OCI-LY7 (cell line): ENCODE data around the gene TOR2A. TPM values are rescaled to one million over a fixed set of nuclear protein-coding genes. Genes with fewer than 3 reads are reported as not detected.

Experiments used
- BruUV-seq: library from RNA; stranded (reverse); fragments of 400-500 nt; replicated peaks from 2 replicates; lab custom pipeline; 2021; lab: Mats Ljungman, UMichigan
- CTCF ChIA-PET: fragments of 300-600 bp; sonication (Branson Sonifier 250); formaldehyde crosslinking; loops from one replicate; lab custom pipeline; 2022; ENCODE audit warnings: antibody characterized with exemption; ENCODE audit not compliant: unreplicated experiment; lab: Charles Lee
- POLR2A ChIA-PET: fragments of 300-600 bp; sonication (Branson Sonifier 250); formaldehyde crosslinking; loops from one replicate; lab custom pipeline; 2022; ENCODE audit warnings: antibody characterized with exemption; lab: Charles Lee
- DNase-seq: peaks from one replicate; pipeline ENCODE4 v3.0.0-alpha.2; 2015; ENCODE audit warnings: low spot score
- H2AFZ ChIP-seq: fragments of 200-600 bp; sonication (generic), shearing (Covaris generic); 2 replicates; pipeline ENCODE4 v1.6.1; 2014; ENCODE audit warnings: mild to moderate bottlenecking, antibody characterized with exemption, low read length, moderate library complexity
- H3K27ac ChIP-seq: fragments of 200-600 bp; sonication (generic); 2 replicates; pipeline ENCODE4 v1.5.1; 2014; ENCODE audit warnings: mixed run types, low read depth, mild to moderate bottlenecking, moderate library complexity, low read length, inconsistent platforms; ENCODE audit not compliant: poor library complexity, severe bottlenecking
- H3K36me3 ChIP-seq: fragments of 200-600 bp; sonication (generic); 2 replicates; pipeline ENCODE4 v1.6.1; 2014; ENCODE audit warnings: mild to moderate bottlenecking, antibody characterized with exemption, low read length, moderate library complexity, mixed read lengths; ENCODE audit not compliant: insufficient read depth
- H3K4me1 ChIP-seq: fragments of 200-600 bp; sonication (generic); 2 replicates; pipeline ENCODE4 v1.5.1; 2014; ENCODE audit warnings: mild to moderate bottlenecking, low read length; ENCODE audit not compliant: insufficient read depth, poor library complexity, severe bottlenecking
- H3K4me2 ChIP-seq: fragments of 200-600 bp; sonication (generic); 2 replicates; pipeline ENCODE4 v1.6.1; 2014; ENCODE audit warnings: mild to moderate bottlenecking, low read length
- H3K4me3 ChIP-seq: fragments of 200-600 bp; sonication (generic); 2 replicates; pipeline ENCODE4 v1.5.1; 2014; ENCODE audit warnings: mild to moderate bottlenecking, low read depth, low read length; ENCODE audit not compliant: poor library complexity, severe bottlenecking
- H3K79me2 ChIP-seq: fragments of 200-600 bp; sonication (generic); 2 replicates; pipeline ENCODE4 v1.6.1; 2016; ENCODE audit warnings: low read depth, mild to moderate bottlenecking, low read length, moderate library complexity, mixed read lengths; ENCODE audit not compliant: insufficient read depth
- H3K9me2 ChIP-seq: fragments of 200-600 bp; sonication (generic); 2 replicates; pipeline ENCODE4 v1.6.1; 2016; ENCODE audit warnings: mild to moderate bottlenecking, low read length, mixed read lengths; ENCODE audit not compliant: insufficient read depth
- H3K9me3 ChIP-seq: fragments of 200-600 bp; sonication (generic); 2 replicates; pipeline ENCODE4 v1.6.1; 2014; ENCODE audit warnings: mild to moderate bottlenecking, mixed run types, low read length, mixed read lengths
- H4K20me1 ChIP-seq: fragments of 200-600 bp; sonication (generic); 2 replicates; pipeline ENCODE4 v1.6.1; 2014; ENCODE audit warnings: mild to moderate bottlenecking, antibody characterized with exemption, low read length, moderate library complexity, mixed read lengths; ENCODE audit not compliant: insufficient read depth
- EZH2phosphoT487 ChIP-seq: fragments of 200-600 bp; sonication (generic); IDR thresholded peaks from 2 replicates; pipeline ENCODE4 v1.6.1; 2018; ENCODE audit warnings: low read depth, borderline replicate concordance, mild to moderate bottlenecking, mixed run types, antibody characterized with exemption, low read length, moderate library complexity, mixed read lengths
- intact Hi-C: fragments of 100-400 bp; cut with micrococcal nuclease; formaldehyde crosslinking; loops from one replicate; pipeline ENCODE4 v1.10.0; 2022; ENCODE audit not compliant: unreplicated experiment
- total RNA-seq, 2 experiments: library from RNA; depleted of rRNA in 1 of 2; stranded (reverse); fragments of >200 nt in 1 of 2; shearing (Covaris generic) in 1 of 2; gene quantifications; 2 replicates each; pipeline ENCODE4 v1.2.3, GENCODE V29; 2014 to 2022
- TF ChIP-seq, protein P1 (sequence below): fragments of 200-600 bp; sonication (generic); conservative IDR thresholded peaks from 2 replicates; pipeline ENCODE4 v1.5.1; 2014; ENCODE audit warnings: mild to moderate bottlenecking, antibody characterized with exemption, low read length, moderate library complexity, mixed read lengths

TOR2A gene
- total RNA-seq, 2 experiments from 2014 or later = 13.9 to 17.9 TPM

DNA sequence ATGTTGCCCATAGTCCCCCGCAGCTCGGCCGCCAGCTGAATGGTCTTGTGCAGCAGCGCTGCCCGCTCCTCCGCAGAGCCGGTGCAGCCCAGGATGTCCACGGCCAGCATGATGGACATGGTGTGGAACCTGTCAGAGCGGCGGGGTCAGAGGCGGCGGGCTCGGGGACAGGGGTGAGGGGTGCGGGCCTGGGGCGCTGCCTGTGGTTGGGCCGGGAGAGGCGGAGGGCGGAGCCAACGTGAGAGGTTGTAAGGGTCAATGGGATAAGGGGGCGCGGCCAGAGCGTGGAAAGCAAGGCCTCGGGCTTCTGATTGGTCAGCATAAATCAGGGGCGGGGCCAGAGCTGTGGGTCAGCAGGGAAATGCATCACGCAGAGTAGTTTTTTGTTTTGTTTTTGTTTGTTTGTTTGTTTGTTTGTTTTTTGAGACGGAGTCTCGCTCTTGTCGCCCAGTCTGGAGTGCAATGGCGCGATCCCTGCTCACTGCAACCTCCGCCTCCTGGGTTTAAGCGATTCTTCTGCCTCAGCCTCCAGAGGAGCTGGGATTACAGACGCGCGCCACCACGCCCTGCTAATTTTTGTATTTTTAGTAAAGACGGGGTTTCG lies 6.8 kb upstream of the TOR2A start:
- H3K4me3 ChIP-seq = no peak overlapping the region
- no peaks in the 10 kb centered on the region for H3K4me1 ChIP-seq
- ChIA-PET CTCF (no interaction called here), POLR2A (no interaction called here)
- DNase-seq = no peak
- H3K36me3 ChIP-seq = peaks cover 65% of the 10 kb centered on the region
- no peak for TF ChIP-seq EZH2phosphoT487
- TF ChIP-seq, protein P1, sequence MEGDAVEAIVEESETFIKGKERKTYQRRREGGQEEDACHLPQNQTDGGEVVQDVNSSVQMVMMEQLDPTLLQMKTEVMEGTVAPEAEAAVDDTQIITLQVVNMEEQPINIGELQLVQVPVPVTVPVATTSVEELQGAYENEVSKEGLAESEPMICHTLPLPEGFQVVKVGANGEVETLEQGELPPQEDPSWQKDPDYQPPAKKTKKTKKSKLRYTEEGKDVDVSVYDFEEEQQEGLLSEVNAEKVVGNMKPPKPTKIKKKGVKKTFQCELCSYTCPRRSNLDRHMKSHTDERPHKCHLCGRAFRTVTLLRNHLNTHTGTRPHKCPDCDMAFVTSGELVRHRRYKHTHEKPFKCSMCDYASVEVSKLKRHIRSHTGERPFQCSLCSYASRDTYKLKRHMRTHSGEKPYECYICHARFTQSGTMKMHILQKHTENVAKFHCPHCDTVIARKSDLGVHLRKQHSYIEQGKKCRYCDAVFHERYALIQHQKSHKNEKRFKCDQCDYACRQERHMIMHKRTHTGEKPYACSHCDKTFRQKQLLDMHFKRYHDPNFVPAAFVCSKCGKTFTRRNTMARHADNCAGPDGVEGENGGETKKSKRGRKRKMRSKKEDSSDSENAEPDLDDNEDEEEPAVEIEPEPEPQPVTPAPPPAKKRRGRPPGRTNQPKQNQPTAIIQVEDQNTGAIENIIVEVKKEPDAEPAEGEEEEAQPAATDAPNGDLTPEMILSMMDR = no peak
- H3K4me2 ChIP-seq = no peak overlapping the region
- intact Hi-C loops = no loop called here
- H4K20me1 ChIP-seq = no peaks in the 10 kb centered on the region
- H3K9me3 ChIP-seq = no peaks in the 10 kb centered on the region
- H3K9me2 ChIP-seq = no peaks in the 10 kb centered on the region
- no peaks in the 10 kb centered on the region for H3K79me2 ChIP-seq
- BruUV-seq = no TSS peak
- no peak overlapping the region for H3K27ac ChIP-seq
- H2AFZ ChIP-seq = no peak overlapping the region

DNA sequence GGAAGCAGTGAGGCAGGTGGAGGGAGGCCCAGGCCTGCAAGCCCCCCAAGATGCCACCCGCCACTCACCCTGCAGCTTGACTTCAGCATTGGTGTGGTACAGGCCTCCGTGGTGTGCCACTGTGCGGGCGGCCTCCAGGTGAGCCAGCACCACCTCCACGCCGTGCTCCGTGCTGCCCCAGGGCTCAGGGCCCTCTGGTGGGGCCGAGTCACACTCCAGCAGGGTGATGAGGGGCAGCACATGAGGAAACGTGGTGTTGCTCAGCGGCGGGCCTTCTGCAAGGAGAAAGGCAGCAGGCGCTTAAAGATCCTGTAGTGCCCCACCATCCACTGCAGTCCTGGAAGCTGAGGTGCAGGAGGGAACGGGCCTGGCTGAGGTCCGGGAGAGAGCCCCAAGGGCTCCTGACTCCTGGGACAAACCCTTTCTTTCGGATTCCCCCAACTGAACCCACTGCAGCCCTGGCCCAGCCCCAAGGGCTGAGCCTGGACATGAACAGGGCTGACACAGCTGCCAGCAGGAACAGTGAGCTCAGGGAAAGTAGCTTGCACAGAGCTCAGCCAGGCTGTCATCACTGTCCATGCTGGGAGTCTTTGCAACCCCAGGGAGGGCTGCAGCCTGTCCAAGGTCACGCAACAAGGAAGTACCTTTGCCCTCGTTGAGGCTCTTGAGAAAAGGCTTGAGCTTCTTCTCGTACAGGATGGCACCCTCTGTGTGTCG lies 4.7 kb upstream of the TOR2A start:
- peaks cover 8% of the 10 kb centered on the region for H3K4me1 ChIP-seq
- no peaks in the 10 kb centered on the region for H3K9me3 ChIP-seq
- no peaks in the 10 kb centered on the region for H4K20me1 ChIP-seq
- peaks cover 57% of the 10 kb centered on the region for H3K36me3 ChIP-seq
- no peak overlapping the region for H3K4me2 ChIP-seq
- CTCF ChIA-PET = no interaction called here
- H3K9me2 ChIP-seq = no peaks in the 10 kb centered on the region
- no peaks in the 10 kb centered on the region for H3K79me2 ChIP-seq
- no peak overlapping the region for H3K27ac ChIP-seq
- POLR2A ChIA-PET = no interaction called here
- TF ChIP-seq EZH2phosphoT487 = no peak
- TF ChIP-seq, protein P1 = no peak
- no TSS peak for BruUV-seq
- H3K4me3 ChIP-seq = no peak overlapping the region
- no peak overlapping the region for H2AFZ ChIP-seq
- no peak for DNase-seq
- intact Hi-C loops = no loop called here

DNA sequence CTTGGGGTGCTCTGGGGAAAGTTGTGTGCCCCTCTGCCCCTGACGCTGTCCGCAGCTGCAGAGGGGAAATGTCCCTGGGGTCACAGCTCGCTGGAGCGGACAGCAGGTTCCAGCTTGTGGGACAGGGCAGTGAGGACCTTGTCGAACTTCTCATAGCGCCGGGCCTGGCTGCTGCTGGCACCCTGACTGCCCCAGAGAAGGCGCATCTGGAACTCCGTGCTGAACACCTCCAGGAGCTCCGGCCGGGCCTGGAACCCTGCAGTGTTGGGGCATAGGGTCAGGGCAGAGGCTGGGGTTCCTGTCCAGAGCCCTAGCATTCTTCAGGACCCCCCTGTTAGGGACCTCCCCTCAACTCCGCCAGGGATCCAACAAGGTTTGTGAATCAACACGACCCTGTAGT lies 3.6 kb upstream of the TOR2A start:
- no peak for TF ChIP-seq EZH2phosphoT487
- TF ChIP-seq, protein P1 = no peak
- BruUV-seq = TSS peak; percentile 40
- intact Hi-C loops = no loop called here
- H3K9me3 ChIP-seq = no peaks in the 10 kb centered on the region
- no peak overlapping the region for H2AFZ ChIP-seq
- H4K20me1 ChIP-seq = no peaks in the 10 kb centered on the region
- peaks cover 49% of the 10 kb centered on the region for H3K36me3 ChIP-seq
- no peaks in the 10 kb centered on the region for H3K9me2 ChIP-seq
- no peak for DNase-seq
- H3K27ac ChIP-seq = no peak overlapping the region
- no peak overlapping the region for H3K4me2 ChIP-seq
- ChIA-PET CTCF (no interaction called here), POLR2A (no interaction called here)
- peaks cover 17% of the 10 kb centered on the region for H3K4me1 ChIP-seq
- H3K4me3 ChIP-seq = no peak overlapping the region
- H3K79me2 ChIP-seq = no peaks in the 10 kb centered on the region
